Measurements from ENCODE around the gene ATP6V1E1.

ATP6V1E1 gene

GRCh38 chr22:17638432-17639246 lies 10.1 kb upstream of the ATP6V1E1 start, which contains the start of gene BCL2L13 (continued):
- TF ChIP-seq ZNF221 (tag by site-specific recombination; IDR thresholded peaks at IDR 0.05; ENCODE audit: borderline replicate concordance): no peak
- TF ChIP-seq KLF1 (tag by site-specific recombination; IDR thresholded peaks at IDR 0.05): peak; percentile 36; the same call in 1 of the 2 replicates
- TF ChIP-seq GLI4 (tag by site-specific recombination; IDR thresholded peaks at IDR 0.05): 0 out of 2 replicates have a peak, but pooled peaks have one; percentile 71
- TF ChIP-seq ZNF747 (tag by site-specific recombination; IDR thresholded peaks at IDR 0.05): no peak
- no peak for TF ChIP-seq GFI1B (tag by site-specific recombination; IDR thresholded peaks at IDR 0.05)
- no peak for TF ChIP-seq RBAK (tag by site-specific recombination; IDR thresholded peaks at IDR 0.05)
- peak; percentile 72 for TF ChIP-seq ZNF518A (tag by site-specific recombination; conservative IDR thresholded peaks at IDR 0.05; ENCODE audit: low read depth)
- TF ChIP-seq ZNF768 (tag by site-specific recombination; IDR thresholded peaks at IDR 0.05): no peak
- peak; percentile 69; the same call in 1 of the 2 replicates for TF ChIP-seq ZNF391 (tag by site-specific recombination; IDR thresholded peaks at IDR 0.05; ENCODE audit: borderline replicate concordance, low read depth)
- TF ChIP-seq AEBP2 (tag by site-specific recombination; IDR thresholded peaks at IDR 0.05; ENCODE audit: borderline replicate concordance): no peak
- peak; percentile 60; the same call in 1 of the 2 replicates for TF ChIP-seq TSHZ1 (tag by site-specific recombination; IDR thresholded peaks at IDR 0.05; ENCODE audit: borderline replicate concordance)
- peak; percentile 92 for TF ChIP-seq ZBTB11 (tag by site-specific recombination; conservative IDR thresholded peaks at IDR 0.05; ENCODE audit: low read depth)
- TF ChIP-seq ZNF549 (tag by site-specific recombination; IDR thresholded peaks at IDR 0.05): no peak
- peak; percentile 44 for TF ChIP-seq ZNF2 (tag by site-specific recombination; IDR thresholded peaks at IDR 0.05)
- TF ChIP-seq ZFHX2 (tag by site-specific recombination; conservative IDR thresholded peaks at IDR 0.05): no peak
- TF ChIP-seq ZFP69B (tag by site-specific recombination; IDR thresholded peaks at IDR 0.05): no peak
- peak; percentile 99 for TF ChIP-seq ZNF629 (tag by site-specific recombination; IDR thresholded peaks at IDR 0.05)
- no peak for TF ChIP-seq ZNF140 (tag by site-specific recombination; IDR thresholded peaks at IDR 0.05)
- no peak for TF ChIP-seq ZNF184 (tag by site-specific recombination; IDR thresholded peaks at IDR 0.05)
- TF ChIP-seq ZBTB20 (tag by site-specific recombination; IDR thresholded peaks at IDR 0.05): peak; percentile 85
- TF ChIP-seq IKZF3 (tag by site-specific recombination; IDR thresholded peaks at IDR 0.05): peak; percentile 8; the same call in 1 of the 2 replicates
- peak; percentile 73 for TF ChIP-seq ZNF639 (tag by site-specific recombination; IDR thresholded peaks at IDR 0.05)
- TF ChIP-seq ZNF211 (tag by site-specific recombination; IDR thresholded peaks at IDR 0.05; ENCODE audit: low read depth): no peak
